OCI-M1 (cell line): Measurements from ENCODE around the gene CDH4.

Source experiments
- DNase-seq: peaks from one replicate; lab custom pipeline; 2025; lab: John Stamatoyannopoulos, UW

The CDH4 gene

DNA sequence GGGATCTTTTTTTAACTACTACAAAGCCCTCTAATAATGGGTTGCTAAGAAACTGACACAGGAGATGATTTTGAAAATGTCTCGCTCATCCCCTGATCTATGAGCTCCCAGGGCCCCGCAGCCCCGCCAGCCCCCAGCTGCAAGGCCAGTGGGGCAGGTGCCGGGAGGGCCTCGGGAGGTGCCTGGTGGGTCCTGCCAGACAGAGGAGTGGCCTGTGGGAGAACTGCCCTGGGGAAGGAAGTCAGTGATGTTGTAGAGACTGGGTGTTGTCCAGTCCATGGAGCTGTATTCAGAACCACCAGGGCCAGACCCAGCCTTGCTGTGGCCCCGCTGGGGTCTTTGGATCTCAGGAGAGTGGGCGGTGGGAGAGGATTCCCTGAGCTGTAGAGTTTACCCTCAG lies 554.9 kb downstream of the CDH4 start:
- DNase-seq, result no peak

DNA sequence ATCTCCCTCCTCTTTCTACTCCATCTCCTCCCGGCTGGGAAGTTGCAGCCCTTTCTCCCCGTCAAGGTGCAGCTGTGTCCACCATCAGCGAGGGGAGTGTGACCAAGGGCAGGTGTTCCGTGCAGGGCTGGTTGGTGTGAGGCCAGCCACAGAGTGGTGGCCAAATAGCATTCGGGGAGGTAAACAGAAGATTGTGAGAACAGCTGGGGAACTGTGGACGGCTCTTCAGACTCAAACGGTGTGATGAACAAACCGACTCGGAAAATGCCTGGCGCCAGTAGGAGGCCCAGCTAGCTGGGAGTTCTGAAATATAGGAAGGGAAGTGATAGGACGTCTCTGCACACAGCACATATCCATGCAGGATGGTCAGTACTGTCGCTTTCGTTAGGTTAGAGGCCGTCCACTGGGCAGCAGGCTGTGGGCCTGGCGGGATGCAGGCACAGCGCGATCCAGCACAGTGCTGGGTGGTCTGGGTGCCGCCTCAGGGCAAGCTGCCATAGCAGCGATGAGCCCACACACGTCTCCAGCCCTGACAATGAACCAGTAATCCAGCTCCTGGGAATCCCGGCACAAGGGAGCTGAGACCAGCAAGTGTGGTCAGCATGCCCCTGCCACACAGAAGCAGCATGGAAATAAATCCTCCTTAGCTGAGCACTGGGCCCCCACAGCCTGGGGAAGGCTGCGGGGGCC lies 555.6 kb downstream of the CDH4 start:
- DNase-seq, result no peak

DNA sequence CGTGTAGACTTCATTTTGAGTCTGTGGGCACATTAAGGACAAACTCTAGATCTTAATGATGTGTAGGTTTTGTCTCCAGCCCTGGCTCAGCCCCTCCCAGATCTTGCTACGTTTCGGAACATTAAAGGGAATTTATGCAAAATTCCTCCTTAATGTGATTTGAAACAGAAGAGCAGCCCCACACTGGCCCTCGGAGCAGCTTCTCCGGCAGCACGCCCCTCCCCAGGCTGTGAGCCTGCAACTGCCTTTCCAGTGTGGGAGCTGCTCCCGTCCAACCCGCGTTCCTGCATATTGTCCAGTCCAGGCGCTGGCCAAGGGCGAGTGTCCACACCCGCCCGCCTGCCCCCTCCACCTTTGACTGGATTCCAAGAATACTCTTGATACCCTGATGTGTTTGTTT lies 556.4 kb downstream of the CDH4 start:
- DNase-seq, result no peak

DNA sequence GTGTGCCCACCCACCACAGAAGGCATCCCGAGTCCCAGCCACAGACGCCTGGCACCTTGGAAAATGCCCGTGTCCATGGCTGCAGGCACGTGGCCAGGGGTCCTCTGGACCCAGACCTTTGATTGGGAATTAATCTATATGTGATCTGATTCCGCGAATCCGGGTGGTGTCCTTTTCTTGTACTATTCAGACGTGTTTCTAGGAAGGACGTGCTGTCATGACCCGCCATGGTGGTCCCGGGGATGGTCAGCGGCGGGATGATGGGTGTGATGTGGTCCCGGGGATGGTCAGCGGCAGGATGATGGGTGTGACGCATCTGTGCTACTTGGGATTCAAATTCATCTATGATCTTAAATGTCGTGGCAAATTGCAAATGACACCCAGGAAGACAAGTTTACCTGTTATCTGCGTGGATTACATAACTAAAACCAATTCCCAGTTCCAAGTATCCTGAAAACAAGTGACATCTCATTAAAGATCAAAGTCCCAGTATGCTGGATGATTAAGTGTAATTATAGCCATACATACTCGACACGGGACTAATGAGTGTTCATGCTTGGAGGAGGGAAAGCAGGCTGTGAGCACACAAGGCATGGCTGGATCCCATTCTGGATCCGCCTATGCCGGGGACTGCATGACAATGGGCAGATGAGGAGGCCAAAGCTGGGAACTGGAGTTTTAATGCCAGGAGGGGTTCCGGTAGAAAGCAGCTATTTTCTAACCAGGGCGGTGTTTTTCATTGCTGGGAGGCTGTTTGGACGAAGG lies 557.1 kb downstream of the CDH4 start:
- no peak for DNase-seq

DNA sequence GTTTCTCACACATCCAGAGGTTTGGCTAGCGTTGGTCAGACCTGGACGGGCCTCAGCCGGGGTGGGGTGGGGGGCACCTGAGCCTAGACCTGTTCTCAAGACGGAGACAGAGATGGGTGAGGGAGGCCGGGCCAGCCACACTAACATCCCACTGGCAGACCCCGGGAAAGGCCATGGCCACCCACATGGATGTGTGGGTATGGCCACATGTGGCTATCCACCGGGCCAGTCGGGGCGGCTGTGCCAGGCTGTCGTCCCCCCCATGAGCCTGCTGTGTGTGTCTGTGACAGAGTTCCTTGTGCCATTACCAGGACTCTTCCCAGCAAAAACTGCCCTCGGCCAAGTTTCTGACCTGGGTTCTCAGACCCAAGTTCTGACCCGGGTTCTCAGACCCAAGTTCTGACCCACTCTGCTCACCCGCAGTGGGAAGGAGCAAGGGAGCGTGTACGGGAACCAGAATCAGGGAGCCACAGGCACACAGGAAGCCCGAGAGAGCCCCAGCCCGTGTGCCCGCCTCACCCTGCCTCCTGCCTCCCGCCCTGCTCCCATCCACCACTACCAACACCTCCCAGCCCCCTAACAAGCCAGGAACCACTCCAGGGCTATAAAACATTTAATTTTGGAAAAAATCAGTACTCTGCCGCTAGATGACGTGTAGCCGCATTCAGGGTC lies 558.1 kb downstream of the CDH4 start:
- no peak for DNase-seq

DNA sequence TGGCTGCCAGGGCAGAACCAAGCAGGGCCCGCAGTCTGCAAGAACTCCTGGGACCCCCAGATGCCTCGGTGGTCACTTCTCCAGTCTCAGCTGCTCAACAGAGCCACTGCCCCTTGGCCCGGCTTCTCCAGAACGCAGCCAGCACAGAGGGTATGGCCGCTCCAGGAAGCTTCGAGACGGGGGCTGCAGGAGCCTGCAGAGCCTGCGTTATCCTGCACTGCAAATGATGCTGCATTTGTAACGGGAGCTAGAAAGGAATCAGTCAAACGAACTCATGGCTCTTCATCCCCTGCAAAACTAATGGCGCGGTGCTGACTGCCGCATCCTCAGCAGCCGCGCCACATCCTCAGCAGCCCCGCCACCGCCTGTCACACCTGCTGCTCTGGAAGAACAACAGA lies 558.7 kb downstream of the CDH4 start:
- no peak for DNase-seq

DNA sequence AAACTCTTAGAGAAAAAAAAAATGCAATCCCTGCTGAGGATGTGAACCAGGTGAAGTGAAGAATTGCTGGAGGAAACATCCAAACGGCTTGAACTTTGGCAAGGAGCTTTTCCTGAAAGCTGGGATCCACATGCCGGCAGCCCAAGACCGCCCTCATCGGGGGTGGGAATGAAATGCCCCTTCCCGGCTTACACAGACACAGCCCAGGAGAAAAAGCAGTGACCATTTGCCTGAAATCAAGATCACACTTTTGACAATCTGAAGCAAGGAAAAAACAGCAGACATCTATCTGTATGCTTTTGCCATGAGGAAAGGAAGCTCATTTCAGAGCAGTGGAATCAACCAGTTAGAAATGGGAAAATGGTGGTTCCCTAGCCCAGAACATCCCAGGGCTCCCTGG lies 559.1 kb downstream of the CDH4 start:
- no peak for DNase-seq

DNA sequence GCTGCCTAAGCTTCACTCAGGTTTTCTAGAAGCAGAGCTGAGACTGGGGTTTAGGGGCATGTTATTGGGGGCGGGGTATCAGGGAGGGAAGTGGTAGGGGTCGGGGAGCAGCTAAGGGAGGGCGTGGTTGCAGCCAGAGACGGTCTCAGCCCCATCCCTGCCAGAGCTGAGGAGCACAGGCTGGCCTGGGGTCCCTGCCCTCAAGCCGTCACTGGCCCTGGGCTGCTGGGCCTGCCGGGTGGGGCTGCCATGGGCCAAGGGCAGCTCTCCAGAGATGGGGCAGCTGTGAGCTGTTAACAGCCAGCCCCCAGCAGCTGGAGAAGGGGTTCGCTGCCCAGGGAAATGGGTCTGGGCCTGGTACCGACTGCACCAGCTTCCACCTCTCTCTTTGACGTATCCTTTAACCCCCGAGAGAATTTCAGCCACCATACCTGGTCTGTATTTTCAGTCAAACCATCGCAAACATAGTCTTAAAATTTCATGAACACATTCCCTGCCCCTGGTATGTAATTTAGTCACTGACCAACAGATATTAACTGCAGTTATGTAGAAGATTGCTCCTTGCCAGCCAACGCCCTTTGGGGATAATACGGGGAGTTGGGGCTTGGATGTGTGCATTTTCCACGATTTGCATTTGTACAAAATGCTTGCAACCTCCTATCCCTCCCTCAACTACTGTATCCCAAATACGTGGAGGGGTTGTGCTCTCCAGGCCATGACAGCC lies 560.2 kb downstream of the CDH4 start:
- DNase-seq, result no peak

DNA sequence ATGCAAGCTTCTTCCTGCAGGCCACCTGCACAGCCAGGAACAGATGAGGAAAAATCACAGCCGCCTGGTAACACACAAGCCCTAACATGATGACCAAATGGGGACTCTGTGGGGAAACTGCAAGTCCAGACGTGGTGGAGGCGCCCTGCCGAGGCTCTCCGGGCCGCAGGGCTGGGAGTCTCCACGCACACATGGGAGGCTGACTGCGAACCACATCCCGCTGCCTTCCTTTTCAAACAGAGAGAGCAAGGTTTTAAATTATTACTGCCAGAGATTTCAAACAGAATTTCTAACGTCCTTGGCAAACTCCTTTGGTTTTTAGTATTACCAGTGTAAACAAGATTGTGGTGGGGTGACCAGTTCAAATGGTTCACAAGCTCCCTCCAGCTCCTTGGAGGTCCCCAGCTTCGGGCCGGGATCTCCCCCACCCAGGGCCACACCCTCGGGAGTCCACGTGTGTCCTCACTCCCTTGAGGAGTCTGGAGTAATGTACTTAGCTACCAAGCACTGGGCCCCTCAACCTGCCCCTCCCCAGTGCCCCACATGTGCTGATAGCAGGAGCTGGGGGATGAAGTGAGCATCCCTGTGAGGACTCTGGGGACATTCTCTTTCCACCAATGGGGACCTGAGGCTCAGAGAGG lies 560.9 kb downstream of the CDH4 start:
- DNase-seq, result no peak

DNA sequence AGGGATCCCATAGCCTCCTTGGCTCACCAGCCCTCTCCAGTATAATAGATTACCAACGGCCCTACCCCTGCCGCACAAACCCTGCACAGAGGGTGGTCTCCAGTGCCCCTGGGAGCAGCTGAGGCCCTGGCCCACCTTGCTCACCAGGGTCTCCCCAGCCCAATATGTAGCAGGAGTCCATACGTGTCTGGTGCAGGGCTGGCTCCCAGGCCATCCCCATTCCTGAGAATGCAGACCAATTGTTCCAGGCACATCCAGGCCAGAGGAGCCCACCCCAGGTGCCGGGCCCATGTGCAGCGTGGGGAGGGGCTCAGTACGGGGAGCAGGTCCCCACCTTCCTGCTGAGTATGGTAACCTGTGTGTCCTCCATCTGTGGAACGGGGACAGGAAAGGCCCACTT lies 561.7 kb downstream of the CDH4 start:
- no peak for DNase-seq

DNA sequence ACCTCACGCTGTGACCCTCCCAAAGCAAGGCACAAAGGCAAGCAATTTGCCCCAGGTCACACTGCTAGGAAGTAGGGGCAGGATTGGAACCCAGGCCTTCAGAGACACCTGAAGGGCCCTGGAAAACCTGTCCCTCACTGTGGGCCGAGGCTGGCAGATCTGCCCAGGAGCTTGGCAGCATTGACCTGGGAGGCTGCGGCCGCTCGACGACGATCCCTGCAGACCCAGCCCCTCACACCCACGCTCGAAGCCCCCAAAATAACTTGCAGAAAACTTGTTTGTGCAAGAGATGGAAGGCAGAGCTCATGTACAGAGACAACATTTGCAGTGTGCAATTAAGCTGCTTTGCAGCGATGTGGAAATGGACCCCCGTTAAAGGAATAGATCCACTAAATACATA lies 562.2 kb downstream of the CDH4 start:
- DNase-seq, result no peak

DNA sequence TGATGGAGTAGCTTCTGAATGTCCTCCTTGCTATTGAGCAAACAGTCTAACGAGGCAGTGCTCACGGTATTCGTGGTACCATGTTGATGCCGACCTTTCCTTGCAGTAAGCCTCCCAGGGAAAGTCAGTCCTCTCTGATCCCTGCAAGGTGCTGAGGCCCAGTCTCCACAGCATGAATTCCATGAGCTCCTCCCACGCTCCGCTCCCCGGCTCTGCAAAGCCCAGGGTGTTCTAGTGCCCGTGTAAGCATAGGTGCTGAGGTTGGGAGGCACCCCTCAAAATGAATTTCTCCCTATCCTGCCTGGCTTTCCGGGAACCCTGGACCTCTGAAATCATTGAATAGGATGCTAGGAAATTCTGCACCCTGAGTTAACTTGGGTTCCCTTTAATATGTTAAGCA lies 562.7 kb downstream of the CDH4 start:
- no peak for DNase-seq

DNA sequence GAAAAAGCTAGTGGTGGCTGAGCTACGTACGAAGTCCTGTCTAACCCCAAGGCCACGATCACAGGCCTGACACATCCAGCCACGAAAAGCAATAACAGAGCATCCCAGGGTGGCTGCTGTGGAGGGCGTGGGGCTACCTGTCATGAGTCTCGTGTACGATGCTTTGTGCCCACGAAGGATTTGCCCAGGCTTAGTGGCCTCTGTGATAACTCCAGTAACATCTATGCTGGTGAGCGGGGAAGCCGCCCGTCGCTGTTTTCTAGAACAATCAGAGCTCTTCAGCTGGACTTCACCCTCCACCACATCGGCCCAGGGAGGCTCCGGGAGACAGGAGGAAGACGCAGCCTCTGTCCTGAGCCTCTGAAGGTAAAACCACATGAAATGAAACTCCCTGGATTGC lies 563.1 kb downstream of the CDH4 start:
- DNase-seq, result no peak

DNA sequence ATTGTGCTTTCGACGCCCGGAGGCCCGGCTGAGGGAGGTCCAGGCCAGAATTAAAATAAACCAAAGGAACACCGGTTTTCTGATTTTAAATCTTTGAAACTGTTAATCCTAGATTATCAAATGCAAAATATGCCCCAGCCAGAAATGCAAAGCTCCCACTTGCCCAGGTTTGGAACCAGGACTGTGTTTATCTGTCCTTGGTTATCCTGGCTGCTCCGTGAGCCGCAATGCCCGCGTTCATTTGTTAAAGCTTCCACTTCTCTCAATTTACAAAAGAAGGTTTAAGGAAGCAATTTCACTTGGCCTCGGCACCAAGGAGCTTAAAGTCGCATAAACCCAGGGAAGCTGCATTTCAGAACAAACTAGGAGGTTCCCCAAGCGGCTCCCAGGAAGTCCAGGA lies 563.6 kb downstream of the CDH4 start:
- no peak for DNase-seq

DNA sequence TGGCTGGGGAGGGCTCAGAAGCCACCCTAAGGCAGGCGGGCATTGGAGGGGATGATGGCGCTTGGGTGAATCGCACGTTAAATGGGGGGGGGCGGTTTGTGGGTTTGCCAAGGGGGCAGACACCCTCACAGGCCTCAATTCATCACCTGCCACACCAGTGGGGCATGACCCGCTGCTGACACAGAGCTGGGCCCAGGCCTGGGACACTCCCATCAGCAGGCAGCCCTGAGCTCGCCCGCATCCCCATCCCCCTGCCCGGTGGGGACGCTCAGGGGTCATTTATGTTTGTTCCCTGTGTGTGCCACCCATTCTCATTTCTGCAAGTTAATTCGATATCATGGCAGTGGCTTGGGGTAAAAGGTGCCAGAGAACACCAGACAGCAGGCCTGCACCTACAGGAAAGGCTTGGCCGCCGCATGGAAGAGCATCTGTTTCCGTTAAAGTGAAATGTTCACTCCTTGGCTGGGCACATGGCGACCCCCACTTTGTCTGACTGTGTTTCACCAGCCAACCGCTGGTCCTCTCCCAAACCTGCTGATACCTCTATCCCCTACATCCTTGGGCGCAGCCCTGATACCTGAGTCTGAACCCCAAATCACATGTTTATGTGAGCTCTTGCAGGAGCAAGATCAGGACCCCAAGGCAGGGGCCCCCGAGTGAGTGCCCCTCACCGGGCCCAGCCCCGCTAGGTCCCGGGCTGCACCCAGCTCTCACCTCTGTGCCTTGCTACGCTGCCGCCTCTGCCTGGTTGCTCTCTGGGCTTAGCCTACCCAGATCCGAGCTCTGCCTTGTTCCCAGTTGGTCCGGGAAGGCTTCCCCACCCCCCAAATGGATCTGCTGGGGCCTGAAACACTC lies 564.8 kb downstream of the CDH4 start:
- no peak for DNase-seq

DNA sequence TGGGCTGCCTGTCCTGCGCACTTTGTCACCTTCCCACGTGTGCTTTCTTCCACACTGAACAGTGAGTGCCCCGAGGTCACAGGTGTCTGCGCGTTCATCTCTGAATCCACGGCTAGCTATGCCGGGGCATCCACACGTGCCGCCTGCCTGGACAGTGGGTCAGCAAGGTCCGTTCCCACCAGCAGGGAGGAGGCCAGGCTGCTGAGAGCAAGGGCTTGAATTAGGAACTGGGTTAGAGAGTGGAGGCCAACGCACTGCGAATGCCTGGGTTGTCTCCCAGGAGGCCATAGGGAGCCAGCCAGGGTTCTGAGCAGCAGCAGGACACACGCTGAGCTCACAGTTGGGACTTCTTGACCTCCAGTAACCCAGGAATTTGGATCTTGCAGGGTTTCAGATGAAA lies 565.5 kb downstream of the CDH4 start:
- DNase-seq, result no peak

DNA sequence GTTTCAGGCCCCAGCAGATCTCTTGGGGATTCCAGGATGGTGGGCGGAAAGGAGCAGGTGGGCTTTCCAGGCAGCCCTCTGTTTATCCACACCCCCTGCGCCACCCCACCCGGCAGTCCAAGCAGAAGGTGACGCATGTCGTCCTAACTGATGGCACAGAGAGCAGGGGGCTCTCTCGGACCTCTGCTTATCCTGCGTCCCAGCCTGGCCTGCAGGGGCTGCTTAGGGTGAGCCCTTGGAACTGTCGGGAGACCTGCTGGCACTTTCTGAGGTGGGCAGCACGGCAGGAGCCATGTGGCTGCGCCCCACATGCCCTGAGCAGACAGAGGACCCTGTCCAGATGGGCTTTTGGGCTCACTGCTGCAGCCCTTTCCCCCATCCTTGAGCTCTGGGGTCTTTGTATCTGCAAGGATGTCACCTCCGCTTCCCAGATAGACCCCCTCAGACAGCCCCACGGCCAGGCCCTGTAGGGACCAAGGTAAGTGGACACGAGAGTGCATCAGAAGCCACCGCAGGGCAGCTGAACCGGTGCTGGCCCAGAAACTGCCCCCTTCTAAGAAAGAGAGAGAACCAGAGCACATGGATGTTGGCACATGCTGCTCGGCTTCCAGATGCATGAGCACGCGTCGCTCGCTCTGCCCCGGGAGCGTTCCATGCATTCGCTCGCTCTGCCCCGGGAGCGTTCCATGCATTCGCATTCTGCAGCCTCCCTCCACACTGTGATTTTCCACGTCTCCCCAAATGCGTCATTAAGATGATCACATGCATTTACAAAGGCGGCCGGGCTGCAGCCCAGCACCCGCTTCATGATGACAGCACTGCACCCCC lies 566.9 kb downstream of the CDH4 start:
- no peak for DNase-seq

DNA sequence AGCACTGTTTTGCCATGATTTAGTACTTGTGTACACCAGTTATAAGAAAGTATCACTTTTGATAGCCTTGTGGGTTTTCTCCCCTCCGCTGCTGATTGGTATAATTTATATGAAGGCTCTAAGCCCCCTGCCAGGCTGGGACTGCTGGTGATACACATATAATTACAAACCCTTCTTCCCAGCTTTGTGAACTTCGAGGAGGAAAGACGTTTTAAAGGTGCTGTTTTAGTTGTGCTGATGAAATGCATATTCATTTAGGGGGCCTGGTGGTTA lies 567.4 kb downstream of the CDH4 start:
- no peak for DNase-seq

DNA sequence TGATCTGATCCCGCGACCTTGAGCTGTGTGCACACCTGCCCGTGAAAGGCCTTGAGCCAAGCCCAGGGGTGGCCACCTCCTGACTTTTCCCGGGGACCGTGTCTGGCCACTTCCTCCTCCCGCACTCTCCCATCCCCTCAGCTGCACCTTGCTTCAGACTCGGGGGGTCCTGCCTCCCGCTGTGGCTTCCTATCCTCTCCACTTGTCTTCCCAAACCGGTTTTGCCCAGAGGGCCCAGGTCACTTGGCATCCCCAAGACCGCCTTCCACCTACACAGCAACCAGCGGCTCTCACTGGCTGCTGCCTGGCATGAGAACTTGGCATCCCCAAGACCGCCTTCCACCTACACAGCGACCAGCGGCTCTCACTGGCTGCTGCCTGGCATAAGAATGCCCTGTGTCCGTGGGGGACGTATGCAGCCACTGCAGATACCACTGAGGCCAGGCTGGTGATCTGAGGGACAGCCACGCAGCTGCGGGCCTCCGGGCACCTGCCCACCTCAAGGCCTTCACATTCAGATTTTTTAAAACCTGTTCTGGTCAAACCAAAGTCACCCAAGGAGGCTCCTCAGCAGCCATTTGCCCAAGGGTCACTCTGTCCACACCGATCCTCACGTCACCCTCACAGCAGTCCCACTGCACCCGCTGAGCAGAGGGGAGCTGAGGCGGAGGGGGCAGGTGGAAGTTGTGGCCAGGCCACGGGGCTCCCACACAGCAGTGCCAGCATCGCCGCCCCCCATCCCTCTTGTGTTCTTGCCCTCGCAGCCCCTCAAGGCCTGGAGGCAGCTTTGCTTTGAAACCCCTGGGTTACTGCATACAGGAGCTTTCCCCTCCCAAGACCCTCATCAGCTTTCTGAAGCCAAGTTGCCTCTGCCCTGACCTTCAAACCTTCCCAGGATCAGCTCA lies 568.1 kb downstream of the CDH4 start:
- no peak for DNase-seq

DNA sequence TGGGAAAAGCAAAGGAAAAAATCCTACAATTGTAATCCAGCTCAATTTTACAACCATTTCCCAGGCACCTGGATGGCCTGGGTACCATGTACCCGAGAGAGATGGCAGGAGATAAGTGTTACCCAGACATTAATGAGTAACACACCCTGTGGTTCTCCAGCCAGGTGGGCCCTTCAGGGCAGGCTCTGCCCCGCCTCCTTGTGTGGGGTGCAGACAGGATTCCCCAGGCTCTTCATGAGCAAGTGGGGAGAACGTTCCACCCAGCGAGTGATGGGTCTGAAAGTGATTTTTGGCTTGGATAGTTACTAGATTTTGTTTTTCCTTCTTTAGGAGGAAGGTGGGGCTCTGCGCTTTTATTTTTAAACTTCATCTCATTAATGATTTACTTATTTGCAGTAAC lies 569.7 kb downstream of the CDH4 start:
- DNase-seq, result no peak
